ENCODE results near the gene DZIP1L.

DZIP1L gene

DNA sequence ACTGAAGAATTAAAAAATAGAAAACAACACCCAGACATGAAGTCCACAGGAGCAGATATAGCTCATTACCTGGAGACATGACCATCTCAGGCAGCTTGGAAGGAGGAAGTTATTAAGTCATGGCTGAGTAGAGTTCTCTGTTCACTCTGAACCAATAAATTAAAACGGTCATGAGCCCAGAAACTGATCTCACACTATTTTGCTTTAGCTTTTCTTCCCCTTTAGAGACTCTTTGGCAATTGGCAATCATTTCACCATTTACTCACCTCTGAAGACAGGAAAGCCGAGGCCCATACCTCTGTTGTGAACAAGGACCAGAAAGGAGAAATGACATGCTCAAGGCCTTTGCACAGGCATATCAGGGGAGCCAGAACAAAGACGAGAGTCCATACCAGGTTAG, 78.8 kb downstream of the DZIP1L start:
- TF ChIP-seq, protein P1, sequence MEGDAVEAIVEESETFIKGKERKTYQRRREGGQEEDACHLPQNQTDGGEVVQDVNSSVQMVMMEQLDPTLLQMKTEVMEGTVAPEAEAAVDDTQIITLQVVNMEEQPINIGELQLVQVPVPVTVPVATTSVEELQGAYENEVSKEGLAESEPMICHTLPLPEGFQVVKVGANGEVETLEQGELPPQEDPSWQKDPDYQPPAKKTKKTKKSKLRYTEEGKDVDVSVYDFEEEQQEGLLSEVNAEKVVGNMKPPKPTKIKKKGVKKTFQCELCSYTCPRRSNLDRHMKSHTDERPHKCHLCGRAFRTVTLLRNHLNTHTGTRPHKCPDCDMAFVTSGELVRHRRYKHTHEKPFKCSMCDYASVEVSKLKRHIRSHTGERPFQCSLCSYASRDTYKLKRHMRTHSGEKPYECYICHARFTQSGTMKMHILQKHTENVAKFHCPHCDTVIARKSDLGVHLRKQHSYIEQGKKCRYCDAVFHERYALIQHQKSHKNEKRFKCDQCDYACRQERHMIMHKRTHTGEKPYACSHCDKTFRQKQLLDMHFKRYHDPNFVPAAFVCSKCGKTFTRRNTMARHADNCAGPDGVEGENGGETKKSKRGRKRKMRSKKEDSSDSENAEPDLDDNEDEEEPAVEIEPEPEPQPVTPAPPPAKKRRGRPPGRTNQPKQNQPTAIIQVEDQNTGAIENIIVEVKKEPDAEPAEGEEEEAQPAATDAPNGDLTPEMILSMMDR (IDR thresholded peaks at IDR 0.05) = no peak
- no peak overlapping the region for H3K27ac ChIP-seq
- DNase-seq (ENCODE audit: low spot score) = no peak

DNA sequence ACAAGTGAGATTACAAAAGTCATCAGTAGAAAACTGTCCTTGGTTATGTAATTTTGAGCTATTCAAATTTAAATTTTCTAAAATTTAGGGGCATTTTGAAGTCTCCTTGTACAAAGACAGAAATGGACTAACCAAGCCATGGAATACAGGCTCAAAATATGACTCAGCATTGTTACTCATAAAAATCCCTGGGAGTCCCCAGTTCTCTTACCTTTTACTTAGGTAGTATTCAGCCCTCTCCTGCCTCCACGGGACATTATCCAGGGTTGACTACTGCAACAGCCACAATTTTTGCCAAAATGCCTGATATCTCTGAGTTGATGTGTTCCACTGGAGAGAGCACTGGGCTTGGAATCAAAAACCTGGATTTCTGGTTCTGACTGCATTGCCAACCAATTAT, 80.5 kb downstream of the DZIP1L start:
- TF ChIP-seq, protein P1 (IDR thresholded peaks at IDR 0.05) = no peak
- DNase-seq (ENCODE audit: low spot score) = no peak
- H3K27ac ChIP-seq = no peak overlapping the region
- H3K4me3 ChIP-seq = no peak overlapping the region

More for the DNA sequence above, 78.8 kb downstream of the DZIP1L start:
- no peak overlapping the region for H3K4me3 ChIP-seq

- no peak overlapping the region for H3K4me3 ChIP-seq
- TF ChIP-seq, protein P1 (IDR thresholded peaks at IDR 0.05) = no peak
- no peak overlapping the region for H3K27ac ChIP-seq
- DNase-seq (ENCODE audit: low spot score) = no peak
These were observed 82.2 kb downstream of the DZIP1L start for GRCh38 chr3:138033202-138033691.

DNA sequence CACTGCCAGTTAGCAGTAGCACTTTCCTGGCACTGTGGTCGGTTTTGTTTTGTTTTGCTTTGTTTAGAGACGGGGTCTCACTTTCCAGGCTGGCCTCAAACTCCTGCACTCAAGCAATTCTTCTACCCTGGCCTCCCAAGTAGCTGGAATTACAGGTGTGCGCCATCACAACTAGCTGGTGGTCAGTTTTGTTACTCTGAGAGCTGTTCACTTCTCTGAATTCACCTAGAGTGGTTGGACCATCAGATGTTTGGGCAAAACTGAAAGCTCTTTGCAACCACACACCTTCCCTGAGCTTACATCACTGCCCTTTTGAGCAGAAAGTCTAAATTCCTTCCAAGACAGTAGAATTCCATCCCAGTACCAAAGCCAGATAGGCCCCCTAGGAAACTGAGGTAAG, 82.8 kb downstream of the DZIP1L start:
- no peak for DNase-seq (ENCODE audit: low spot score)
- Histone ChIP-seq H3K27ac (no peak overlapping the region), H3K4me3 (no peak overlapping the region)
- TF ChIP-seq, protein P1 (IDR thresholded peaks at IDR 0.05) = no peak

DNA sequence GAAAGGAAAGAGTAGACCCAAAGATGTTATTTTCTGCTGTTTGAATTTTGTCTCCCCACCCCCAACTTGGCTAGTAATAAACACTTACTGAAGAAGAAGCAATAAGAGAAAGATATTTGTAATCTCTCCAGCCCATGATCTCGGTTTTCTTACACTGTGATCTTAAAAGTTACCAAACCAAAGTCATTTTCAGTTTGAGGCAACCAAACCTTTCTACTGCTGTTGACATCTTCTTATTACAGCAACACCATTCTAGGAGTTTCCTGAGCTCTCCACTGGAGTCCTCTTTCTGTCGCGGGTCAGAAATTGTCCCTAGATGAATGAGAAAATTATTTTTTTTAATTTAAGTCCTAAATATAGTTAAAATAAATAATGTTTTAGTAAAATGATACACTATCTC, 83.9 kb downstream of the DZIP1L start:
- TF ChIP-seq, protein P1 (IDR thresholded peaks at IDR 0.05) = no peak
- H3K4me3 ChIP-seq = no peak overlapping the region
- H3K27ac ChIP-seq = no peak overlapping the region
- DNase-seq (ENCODE audit: low spot score) = no peak

DNA sequence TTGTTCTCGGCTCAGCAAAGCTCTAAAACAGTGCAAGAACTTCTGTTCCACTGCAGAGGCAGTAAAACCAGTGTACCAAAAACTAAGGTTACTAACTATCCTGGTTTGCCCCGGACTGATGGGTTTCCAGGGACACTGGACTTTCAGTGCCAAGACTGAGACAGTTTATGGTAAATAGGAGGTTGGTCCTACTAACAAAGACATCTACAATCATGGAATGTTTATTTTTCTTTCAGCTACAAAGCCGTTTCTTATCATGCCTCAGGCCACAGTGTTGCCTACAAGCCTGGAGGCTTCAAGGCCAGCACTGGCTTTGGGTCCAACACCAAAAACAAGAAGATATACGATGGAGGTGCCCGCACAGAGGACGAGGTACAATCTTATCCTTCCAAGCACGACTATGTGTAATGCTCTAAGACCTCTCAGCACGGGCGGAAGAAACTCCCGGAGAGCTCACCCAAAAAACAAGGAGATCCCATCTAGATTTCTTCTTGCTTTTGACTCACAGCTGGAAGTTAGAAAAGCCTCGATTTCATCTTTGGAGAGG, 84.6 kb downstream of the DZIP1L start:
- Histone ChIP-seq H3K27ac (no peak overlapping the region), H3K4me3 (no peak overlapping the region)
- TF ChIP-seq, protein P1 (IDR thresholded peaks at IDR 0.05) = no peak
- no peak for DNase-seq (ENCODE audit: low spot score)

DNA sequence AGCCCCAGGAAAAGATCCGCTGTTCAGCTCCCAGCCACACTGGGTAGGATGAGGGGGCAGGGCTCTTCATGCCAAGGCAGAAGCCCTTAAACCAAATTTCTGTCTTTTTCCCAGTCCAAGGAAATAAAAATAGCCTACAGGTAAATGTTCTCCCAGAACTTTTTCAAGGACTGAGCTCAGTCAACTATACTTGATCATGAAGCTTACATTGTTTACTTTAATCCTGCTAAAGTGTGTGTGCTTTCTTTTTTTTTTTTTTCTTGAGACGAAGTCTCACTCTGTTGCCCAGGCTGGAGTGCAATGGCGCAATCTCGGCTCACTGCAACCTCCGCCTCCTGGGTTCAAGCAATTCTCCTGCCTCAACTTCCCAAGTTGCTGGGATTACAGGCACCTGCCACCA, 87.6 kb downstream of the DZIP1L start:
- Histone ChIP-seq H3K4me3 (no peak overlapping the region), H3K27ac (no peak overlapping the region)
- DNase-seq (ENCODE audit: low spot score) = no peak
- TF ChIP-seq, protein P1 (IDR thresholded peaks at IDR 0.05) = no peak

All from coronary artery (tissue), 2 donors.